SK-N-SH treated with all-trans-retinoic acid at 6 μM for 48 hours (cell line): ENCODE results near the gene PBX1.

Experiments used
- ARNTL ChIP-seq: fragments of 450-650 bp; formaldehyde crosslinking; IDR thresholded peaks from 2 replicates; pipeline ENCODE4 v1.5.0; 2020; ENCODE audit warnings: low read depth, mild to moderate bottlenecking, moderate library complexity, borderline replicate concordance
- RARB ChIP-seq: fragments of 250-450 bp; sonication (Bioruptor Pico); IDR thresholded peaks from 2 replicates; pipeline ENCODE4 v1.8.0; 2021; ENCODE audit warnings: mild to moderate bottlenecking, moderate library complexity
- TOX ChIP-seq: fragments of 250-450 bp; sonication (Bioruptor Pico); IDR thresholded peaks from 2 replicates; pipeline ENCODE4 v1.8.0; 2021; ENCODE audit warnings: mild to moderate bottlenecking, moderate library complexity, borderline replicate concordance
- ZC3H10 ChIP-seq: fragments of 250-450 bp; sonication (Bioruptor Pico); IDR thresholded peaks from 2 replicates; pipeline ENCODE4 v1.5.1; 2021; ENCODE audit warnings: mild to moderate bottlenecking, moderate library complexity
- ZNF565 ChIP-seq: fragments of 450-650 bp; formaldehyde crosslinking; conservative IDR thresholded peaks from 2 replicates; pipeline ENCODE4 v1.5.0; 2020; ENCODE audit warnings: low read depth, mild to moderate bottlenecking, moderate library complexity

- TF ChIP-seq RARB (CRISPR knock-in tag) (no peak), ZNF565 (CRISPR knock-in tag) (no peak), TOX (CRISPR knock-in tag) (no peak), ARNTL (CRISPR knock-in tag) (no peak), ZC3H10 (no peak)
Observed at GRCh38 chr1:164863056-164863455, 304.1 kb downstream of the PBX1 start.
